GM18511 (cell line): ENCODE measurements around the gene FPR2.
"Not testable (repeated sequence)": the region's sequence is repeated elsewhere in the genome, so short reads cannot be mapped to it uniquely, and the experiment has no call there.

ENCODE experiments used
- ATAC-seq: cut with Tn5 transposase; IDR thresholded peaks from one replicate; pipeline ENCODE4 v1.9.1; 2021; ENCODE audit warnings: mild to moderate bottlenecking, moderate library complexity; ENCODE audit not compliant: unreplicated experiment

Gene FPR2

DNA sequence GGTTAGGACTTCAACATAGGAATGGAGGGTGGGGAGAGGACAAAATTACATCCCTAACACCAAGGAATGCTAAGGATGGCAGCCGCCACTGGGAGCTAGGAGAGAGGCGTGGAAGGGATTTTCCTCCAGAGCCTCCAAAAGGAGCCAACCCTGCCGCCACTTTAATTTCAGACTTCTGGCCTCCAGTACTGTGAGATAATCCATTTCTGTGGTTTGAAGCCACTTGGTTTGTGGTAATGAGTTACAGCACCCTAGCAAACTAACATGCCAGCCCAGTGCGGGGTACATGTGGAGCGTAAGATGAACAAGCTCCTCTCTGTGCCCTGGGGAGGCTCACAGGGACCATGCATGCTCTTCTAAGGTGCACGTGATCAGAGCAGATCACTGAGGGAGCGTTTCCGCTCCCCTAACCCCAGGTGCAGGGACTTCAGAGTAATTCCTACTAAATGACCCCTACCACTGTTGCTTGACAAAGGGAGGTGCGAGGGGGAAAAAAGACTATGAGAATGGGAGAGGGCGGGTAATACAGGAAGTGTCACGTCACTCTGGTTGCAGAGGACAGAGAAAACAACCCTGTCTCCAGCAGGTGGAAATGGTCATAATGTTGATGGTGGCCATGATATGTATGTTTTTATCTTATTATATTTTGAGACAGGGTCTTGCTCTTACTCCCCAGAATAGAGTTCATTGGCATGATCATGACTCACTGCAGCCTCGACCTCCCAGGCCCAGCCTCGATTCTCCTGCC lies 21.3 kb upstream of the FPR2 start:
- no peak for ATAC-seq

DNA sequence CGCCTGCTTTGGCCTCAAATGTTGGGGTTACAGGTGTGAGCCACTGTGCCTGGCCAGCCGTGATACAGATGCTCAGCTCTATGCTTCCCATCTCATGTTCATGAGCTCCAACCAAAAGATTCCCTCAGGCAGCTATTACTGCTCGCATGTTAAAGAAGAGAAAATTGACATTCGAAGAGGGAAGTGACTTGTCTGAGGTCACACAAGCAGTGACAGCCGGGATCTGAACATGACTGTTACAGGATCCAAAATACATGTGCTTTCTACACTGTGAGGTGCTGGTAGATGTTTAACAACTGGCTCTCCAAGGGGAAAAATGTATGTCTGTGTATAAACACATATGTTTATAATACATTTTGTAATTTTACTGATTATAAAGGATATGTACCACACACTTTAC lies 20.6 kb upstream of the FPR2 start:
- no peak for ATAC-seq

GRCh38 chr19:51742789-51743188 lies 18.2 kb upstream of the FPR2 start:
- ATAC-seq, result no peak

- no peak for ATAC-seq
Observed at GRCh38 chr19:51743405-51743804, 17.6 kb upstream of the FPR2 start.

DNA sequence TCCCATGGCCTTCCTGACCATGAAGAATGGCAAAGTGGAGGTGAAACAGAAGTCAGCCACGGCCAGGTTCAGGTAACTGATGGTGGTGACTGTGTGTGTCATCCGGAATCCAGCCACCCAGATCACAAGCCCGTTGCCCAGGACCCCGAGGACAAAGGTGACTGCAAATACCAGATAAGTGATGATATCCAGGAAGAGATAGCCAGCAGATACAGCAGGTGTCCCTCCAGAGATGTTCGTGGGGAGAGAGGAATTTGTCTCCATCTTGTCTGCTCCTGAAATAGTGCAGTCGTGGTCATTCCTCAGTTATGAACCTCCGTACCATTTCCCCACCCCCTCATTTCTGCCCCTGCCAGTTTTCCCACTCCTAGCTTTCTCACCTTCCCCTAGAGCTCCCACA lies 14.2 kb upstream of the FPR2 start:
- no peak for ATAC-seq

DNA sequence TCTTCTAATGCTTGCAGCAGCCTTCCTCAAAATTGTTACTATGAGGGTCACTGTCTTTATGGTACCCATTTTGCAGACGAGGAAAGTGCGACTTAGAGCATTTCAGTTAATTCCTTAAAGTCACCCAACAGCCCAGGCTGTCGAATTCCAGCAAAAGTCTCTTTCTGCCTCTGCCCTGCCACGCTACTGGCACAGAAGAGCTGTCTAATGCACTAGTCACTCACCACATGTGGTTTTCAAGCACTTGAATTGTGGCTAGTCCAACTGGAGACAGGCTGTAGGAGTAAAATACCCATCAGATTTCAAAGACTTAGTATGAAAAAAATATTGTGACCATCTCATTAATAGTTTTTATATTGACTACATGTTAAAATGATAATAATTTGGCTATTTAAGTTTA lies 11.0 kb upstream of the FPR2 start:
- no peak for ATAC-seq

GRCh38 chr19:51750400-51751094 lies 10.4 kb upstream of the FPR2 start:
- no peak for ATAC-seq

DNA sequence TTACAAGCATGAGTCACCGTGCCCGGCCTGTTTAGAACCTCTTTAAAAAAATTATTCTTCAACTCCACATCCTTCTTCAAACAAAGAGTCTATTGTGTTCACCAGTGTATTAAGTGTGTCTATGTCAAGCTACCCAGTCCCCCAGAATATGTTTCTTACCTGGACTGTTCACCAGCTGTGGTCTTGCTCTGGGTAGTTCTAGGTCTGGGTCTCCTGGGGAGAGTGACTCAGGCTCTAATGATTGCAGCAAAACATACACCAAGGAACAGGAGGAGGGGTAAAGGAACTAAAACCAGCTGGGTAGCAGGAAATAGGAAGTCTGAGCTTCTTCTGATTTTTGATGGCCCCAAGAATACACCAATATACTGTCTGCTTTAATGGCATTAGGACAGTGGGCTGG lies 9.3 kb upstream of the FPR2 start, which contains the start of gene FPR1:
Gene FPR1 (minus strand): TSS at position 224 of the 400 bp plus-strand sequence. CDS start 4,884 bp downstream, outside the sequence.
- ATAC-seq, result no peak

DNA sequence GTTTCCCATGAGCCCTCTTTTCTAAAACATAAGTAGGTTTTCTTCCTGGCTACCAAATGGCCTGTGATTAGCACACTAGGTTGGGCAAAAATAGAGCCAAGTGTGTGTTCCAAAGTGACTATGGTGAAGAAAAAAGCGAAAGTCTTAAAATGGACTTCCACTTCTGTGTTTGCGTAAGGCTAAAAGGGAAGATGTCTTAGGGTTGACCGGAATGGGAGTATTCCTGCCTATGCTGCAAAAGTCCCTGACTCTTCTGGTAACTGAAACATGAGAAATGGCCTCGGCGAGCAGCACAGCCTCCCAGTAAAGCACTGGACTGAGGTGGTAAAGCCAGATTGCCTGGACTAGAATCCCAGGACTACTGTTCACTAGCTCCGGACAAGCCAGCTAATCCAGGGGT lies 6.9 kb upstream of the FPR2 start:
- ATAC-seq, result no peak

GRCh38 chr19:51754770-51755169 lies 6.2 kb upstream of the FPR2 start:
- no peak for ATAC-seq

DNA sequence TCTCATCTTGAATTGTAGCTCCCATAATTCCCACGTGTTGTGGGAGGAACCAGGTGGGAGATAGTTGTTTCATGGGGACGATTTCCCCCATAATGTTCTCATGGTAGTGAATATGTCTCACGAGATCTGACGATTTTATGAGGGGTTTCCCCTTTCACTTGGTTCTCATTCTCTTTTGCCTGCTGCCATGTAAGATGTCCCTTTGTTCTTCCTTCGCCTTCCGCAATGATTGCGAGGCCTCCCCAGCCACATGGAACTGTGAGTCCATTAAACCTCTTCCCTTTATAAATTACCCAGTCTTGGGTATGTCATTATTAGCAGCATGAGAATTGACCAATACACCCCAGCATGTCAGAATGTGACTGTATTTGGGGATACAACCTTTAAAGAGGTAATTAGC lies 5.4 kb upstream of the FPR2 start:
- ATAC-seq, result no peak

GRCh38 chr19:51761696-51762095 lies 716 bp downstream of the FPR2 start:
- ATAC-seq, result no peak

- ATAC-seq, result no peak
Observed at GRCh38 chr19:51765086-51765485, 4.1 kb downstream of the FPR2 start.

DNA sequence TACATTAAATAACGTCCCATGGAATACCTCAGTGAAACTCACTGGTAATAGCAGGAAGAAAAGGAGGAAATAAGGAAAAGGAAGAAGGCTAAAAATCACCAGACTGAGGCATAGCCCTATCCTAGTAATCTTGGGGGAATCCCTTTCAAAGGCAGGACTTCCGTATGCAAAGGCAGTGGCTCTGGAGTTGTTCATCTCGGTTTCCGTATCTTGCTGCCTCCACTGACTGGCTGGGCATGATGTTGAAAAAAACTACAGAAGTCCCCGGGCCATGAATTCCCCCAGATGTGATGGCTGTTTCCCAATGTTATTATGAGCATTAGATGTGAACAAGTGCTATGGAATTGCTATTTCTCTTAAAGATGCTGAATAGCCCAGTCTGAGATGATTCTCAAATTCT lies 5.5 kb downstream of the FPR2 start:
- ATAC-seq, result no peak

DNA sequence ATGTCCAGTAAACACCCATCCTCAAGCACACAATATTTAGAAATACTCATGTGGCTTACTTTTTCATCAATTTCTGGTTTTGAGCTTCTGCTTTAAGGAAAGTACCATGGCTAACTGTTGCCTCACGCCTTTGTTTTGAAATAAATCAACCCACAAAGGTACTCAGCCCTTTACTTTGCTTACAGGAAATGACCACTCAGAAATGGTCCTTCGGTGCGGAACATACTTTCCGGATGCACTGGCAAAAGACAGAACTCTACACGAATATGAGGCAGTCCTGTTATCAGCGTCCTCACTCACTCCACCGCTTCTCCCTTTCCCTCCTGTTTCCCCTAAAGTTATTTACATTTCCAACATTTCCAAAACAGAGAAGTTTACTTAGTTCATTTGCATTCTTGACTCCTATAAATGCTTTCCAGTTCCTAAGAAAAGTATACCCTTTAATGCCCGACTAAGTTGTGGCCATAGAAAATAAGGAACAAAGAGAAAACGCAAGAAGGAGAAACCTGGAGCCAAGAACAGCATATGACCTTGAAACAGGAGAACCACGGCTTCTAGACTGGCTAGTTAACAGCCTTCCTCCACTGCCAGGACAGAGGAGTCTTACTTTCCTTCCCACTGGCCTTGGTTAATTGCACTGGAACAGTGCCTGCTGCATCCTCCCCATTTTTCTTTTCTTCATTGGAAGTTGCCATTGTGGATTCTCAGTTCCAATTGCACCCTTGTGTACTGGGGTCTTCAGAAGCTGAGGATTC lies 10.6 kb downstream of the FPR2 start:
- ATAC-seq, result no peak

DNA sequence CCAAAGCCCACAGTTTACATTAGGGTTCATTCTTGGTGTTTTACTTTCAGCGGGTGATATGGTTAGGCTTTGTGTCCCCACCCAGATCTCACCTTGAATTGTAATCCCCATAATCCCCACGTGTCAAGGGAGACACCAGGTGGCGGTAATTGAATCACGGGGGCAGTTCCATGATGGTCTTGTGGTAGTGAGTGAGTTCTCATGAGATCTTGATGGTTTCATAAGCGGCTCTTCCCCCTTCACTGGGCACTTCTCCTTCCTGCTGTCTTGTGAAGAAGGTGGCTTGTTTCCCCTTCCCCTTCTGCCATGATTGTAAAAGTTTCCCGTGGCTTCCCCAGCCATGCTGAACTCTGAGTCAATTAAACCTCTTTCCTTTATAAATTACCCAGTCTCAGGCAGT lies 12.0 kb downstream of the FPR2 start:
- no peak for ATAC-seq

DNA sequence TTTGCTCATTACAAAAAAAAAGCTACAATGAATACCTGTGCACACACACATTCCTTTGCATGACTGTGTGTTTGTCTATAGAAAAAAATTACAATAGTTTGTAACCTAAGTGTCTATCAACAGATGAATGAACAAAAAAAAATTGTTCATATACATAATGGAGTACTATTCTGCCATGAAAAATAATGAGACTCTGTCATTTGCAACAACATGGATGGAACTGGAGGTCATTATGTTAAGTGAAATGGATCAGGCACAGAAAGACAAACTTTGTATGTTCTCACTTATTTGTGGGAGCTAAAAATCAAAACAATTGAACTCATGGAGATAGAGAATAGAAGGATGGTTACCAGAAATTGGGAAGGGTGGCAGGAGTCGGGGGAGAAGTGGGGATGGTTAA lies 15.6 kb downstream of the FPR2 start:
- ATAC-seq, result not testable (repeated sequence)

- ATAC-seq, result no peak
Observed at GRCh38 chr19:51777570-51778462, 16.8 kb downstream of the FPR2 start.

GRCh38 chr19:51779181-51779580 lies 18.2 kb downstream of the FPR2 start:
- no peak for ATAC-seq

DNA sequence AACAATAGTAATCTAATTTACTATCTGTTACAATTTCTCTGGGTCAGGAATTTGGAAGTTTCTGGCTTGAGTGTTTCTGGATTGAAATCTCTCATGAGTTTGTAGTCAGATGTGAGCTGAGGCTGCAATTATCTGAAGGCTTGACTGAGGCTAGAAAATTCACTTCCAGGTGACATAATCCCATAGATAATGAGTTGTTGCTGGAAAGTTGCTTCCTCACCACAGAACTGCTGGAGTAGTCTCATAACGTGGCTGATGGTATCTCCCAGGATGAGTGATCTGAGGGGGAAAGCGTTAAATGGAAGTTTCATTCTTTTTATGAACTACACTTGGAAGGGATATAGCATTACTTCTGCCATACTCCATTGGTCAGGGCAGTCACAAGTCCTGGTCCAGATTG lies 18.7 kb downstream of the FPR2 start:
- no peak for ATAC-seq

DNA sequence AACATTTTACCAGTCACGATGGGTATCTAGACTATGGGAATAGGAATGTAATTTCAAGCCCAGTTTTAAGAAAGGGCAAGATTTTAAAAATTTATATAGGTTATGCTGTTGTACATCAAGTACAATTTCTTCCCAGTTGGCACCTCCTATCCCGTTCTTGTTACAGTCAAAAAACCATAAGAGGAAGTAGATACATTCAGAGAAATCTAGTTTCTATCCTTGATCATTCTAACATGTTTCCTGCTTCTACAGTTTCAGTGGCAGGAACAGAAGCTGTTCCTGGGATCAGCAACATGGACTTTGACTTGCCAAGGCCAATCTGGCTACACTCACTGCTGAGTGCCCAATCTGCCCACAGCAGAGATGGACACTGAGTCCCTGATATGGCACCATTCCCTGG lies 19.3 kb downstream of the FPR2 start:
- ATAC-seq, result no peak
